GM23248 (cell line): ENCODE results near the gene ASPSCR1.

ENCODE experiments used
- EZH2 ChIP-seq: fragments of 200-600 bp; sonication (generic); IDR thresholded peaks from 2 replicates; pipeline ENCODE4 v1.6.1; 2018; ENCODE audit warnings: antibody characterized with exemption, mild to moderate bottlenecking; ENCODE audit not compliant: insufficient read depth, poor library complexity, severe bottlenecking
- EZH2phosphoT487 ChIP-seq: fragments of 200-600 bp; sonication (generic); IDR thresholded peaks from 2 replicates; pipeline ENCODE4 v1.6.1; 2018; ENCODE audit warnings: antibody characterized with exemption, moderate library complexity, mild to moderate bottlenecking, low read depth; ENCODE audit not compliant: insufficient read depth

DNA sequence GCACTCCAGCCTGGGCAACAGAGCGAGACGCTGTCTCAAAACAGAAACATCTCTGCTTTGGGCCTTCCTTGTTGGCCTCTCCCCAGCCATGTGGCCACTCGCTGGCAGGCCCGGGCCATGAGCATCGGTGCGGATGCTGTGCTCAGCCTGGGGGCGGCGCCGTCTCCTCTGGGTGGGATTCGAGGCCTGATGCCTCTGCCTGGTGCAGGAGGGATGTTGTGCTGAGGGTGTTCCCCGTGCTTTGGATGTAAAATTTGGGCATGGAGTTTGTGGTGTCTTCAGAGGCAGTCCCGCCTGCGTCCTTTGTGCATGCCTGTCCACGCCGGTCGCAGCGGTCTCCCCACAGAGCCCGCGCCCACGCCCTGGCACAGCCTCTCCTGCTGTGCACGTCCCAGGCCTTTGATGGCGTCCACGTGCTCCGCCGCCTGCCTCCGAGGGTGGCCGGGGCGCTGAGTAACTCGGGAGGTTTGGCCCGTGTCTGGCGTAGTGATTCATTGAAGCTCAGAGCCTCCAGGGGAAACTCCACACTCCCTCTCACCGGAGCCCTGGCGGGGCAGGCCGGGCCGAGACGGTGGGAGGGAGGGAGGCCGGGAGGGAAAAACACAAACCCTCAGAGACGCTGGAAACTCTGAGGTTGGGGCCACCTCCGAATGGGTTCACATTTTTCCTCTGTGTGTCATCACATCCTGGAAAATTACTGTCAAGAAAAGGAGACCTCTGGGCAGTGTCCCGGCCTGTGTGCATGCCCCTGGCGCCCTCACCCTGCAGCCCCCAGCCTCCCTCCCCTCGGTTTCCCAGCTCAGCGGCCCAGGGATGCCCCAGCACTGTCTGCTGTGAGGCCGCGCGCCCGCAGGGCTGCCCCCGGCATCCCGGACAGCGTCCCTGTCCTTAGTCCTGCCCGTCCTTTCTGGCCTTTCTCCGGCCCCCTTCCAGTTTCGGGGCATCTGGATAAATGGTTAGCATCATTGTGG lies 26.3 kb downstream of the ASPSCR1 start:
- no peak for TF ChIP-seq EZH2
- no peak for TF ChIP-seq EZH2phosphoT487
